ENCODE results near the gene PSAP. TPM values are rescaled to one million over a fixed set of nuclear protein-coding genes. Genes with fewer than 3 reads are reported as not detected.
"Not testable (repeated sequence)": the region's sequence is repeated elsewhere in the genome, so short reads cannot be mapped to it uniquely, and the experiment has no call there.

Gene PSAP
- total RNA-seq, 1 experiment from 2014 or later: 530 TPM

DNA sequence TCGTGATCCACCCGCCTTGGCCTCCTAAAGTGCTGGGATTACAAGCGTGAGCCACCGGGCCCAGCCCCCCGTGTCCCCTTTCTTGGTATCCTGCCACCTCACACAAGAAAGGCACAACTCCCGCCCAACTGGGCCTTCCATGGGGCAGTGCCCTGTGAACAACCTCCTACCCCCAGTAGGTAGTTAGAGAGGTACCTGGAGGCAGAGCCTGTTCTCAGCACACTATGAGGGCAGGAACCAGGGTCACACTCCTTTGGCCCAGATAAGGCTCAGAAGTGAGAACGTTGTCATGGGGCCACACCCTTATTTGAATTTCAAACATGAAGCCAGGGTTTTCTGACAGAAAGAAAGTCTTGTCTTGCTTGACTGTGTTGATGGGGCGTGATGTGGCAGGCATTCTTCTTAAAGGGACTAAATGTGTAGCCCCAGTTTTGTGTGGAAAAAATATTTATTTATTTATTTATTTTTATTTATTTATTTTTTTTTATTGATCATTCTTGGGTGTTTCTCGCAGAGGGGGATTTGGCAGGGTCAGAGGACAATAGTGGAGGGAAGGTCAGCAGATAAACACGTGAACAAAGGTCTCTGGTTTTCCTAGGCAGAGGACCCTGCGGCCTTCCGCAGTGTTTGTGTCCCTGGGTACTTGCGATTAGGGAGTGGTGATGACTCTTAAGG lies 23.8 kb upstream of the PSAP start:
- not testable (repeated sequence) for DNase-seq (ENCODE audit: low read depth)

DNA sequence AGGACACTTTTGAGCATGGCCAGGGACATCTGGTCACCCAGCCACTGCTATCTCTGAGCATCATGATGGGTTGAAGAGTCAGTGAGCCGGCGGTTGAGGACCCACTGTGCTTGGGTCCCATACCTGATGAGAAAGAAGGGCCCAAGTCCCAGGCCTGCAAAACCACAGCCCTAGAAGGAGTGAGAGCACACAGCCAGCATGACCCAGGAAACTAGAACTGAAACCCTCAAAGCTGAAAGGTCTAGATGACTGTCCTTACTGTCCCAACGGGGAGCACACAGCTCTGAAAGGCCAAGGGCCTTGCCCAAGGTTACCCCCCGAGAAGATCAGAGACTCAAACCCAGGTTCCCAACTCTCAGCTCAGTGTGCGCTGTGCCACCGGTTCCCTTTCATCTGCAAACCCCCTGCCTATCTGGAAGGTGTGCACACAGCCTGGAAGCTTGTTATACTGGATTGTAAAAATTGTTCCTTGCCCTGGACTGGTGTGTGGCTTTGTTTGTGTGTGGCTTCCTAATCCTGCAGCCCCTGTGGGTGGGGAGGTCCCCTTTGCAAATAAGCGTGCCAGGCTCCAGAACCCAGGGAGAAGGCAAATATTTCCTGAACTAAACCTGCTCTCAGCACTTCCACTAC lies 22.6 kb upstream of the PSAP start:
- no peak for DNase-seq (ENCODE audit: low read depth)

DNA sequence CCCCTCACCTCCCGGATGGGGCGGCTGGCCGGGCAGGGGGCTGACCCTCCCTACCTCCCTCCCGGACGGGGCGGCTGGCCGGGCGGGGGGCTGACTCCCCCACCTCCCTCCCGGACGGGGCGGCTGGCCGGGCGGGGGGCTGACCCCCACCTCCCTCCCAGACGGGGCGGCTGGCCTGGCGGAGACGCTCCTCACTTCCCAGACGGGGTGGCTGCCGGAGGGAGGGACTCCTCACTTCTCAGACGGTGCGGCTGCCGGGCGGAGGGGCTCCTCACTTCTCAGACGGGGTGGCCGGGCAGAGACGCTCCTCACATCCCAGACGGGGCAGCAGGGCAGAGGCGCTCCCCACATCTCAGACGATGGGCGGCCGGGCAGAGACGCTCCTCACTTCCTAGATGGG lies 18.6 kb upstream of the PSAP start:
- DNase-seq (ENCODE audit: low read depth): not testable (repeated sequence)

DNA sequence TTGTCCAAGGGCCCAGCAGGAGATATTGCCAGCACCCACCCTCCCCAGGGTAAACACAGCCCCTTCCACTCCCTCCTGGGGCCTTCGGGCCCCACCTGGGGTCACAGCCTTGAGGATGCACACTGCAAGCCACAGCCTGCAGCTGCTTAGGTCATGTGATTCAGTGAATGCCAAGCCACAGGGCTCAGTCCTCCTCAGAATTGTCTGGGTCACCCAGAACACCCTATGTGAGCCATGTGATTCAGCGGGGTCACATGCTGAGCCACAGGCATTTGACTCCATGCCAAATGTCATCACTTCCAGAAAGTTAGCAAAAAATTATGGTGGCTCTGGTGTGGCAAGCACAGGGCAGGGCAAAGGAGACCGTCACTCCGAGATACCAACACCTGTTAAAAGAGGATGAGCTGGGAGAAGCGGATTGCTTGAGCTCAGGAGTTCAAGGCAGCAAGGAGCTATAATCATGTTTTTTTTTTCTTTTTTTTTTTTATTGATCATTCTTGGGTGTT lies 17.2 kb upstream of the PSAP start:
- DNase-seq (ENCODE audit: low read depth): peak; percentile 91

DNA sequence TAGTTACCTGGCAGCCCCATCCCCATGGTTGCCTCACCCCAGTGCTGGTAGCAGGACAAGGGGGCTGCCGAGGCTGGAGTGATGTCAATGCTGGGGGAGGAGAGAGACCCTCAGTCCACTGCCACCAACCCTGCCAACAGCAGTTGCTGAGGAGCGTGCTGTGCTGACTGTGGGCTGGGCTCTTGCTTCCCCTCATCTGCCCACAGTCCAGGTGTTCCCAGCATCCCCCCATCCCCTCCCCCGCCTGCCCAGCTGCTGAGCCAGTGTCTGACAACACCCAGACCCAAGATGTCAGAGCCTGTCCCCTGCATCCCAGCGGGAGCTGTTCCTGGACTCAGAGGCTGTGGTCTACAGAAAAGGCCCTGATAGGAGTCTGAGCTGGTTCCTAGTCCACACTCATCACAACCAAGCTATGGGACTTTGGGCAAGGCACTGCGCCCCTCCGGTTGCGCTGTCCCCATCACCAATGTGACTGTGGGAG lies 14.6 kb upstream of the PSAP start:
- DNase-seq (ENCODE audit: low read depth): no peak

DNA sequence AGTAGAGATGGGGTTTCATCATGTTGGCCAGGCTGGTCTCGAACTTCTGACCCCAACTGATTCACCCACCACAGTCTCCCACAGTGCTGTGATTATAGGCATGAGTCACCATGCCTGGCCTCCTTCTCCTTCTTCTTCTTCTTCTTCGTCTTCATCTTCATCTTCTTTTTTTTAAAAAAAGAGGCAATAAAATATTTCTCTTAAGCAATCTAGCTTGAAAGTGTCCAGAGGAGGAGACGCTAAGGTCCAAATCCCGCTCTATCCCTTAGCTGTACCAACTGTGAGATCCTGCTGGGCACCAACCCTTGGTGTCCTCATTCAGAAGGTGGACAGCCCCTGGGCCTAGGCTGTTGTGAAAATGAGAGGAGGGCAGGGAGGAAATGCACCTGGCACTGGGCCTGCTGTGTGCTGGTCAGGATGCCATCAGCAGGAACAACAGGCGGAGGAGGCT lies 13.9 kb upstream of the PSAP start:
- DNase-seq (ENCODE audit: low read depth): peak; percentile 82

DNA sequence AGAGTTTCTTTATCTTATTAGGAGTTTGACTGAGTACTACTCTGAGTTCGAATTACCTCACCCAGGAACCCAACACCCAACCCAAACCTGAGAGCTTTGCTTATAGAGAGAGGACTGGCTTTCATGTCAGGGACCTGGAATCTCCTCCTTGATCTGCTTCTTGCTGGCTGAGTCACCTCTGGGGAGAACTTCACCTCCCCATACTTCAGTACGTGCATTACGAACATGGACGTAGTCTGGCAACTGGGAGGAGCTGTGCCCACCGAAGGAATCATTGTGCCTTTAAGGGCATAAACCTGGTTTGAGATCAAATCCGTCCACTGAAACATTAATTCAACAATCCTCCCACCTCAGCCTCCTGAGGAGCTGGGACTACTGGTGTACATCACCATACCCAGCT lies 12.2 kb upstream of the PSAP start:
- DNase-seq (ENCODE audit: low read depth): peak; percentile 61

DNA sequence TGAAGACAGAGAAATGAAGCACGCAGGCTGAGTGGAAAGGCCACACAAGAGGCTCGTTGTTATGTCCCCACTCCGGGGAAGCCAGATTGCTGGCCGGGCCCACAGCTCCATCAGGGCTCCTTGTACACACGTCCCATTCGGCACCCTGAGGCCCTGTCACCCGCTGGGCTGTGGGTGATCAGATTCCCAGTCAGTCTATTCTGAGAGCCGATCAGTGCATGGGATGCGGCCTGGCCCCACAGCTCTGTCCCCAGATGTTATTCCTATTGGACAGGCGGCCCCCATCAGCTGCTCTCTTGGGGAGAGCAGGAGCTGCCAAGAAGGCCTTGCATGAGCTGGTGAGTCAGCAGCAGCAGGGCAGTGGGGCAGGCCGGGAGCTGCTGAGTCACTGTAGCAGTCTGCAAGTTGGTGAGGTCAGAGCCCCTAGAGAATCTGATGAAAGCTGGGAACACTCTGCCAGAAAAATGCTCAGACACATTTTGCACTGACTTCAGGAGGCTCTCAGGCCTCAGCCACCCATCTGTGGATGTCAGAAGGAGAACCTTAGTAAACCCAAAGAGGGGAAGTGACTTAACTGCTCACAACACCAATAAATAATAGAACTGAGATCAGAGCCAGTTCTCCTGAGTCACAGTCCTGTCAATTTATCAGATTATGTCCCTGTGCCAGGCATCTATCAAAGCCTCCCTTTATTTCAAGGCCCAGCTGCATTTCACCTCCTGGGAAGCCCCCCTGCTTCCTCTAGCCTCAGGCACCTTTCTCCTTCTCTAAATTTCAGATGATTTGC lies 9.4 kb upstream of the PSAP start:
- peak; percentile 99 for DNase-seq (ENCODE audit: low read depth)

DNA sequence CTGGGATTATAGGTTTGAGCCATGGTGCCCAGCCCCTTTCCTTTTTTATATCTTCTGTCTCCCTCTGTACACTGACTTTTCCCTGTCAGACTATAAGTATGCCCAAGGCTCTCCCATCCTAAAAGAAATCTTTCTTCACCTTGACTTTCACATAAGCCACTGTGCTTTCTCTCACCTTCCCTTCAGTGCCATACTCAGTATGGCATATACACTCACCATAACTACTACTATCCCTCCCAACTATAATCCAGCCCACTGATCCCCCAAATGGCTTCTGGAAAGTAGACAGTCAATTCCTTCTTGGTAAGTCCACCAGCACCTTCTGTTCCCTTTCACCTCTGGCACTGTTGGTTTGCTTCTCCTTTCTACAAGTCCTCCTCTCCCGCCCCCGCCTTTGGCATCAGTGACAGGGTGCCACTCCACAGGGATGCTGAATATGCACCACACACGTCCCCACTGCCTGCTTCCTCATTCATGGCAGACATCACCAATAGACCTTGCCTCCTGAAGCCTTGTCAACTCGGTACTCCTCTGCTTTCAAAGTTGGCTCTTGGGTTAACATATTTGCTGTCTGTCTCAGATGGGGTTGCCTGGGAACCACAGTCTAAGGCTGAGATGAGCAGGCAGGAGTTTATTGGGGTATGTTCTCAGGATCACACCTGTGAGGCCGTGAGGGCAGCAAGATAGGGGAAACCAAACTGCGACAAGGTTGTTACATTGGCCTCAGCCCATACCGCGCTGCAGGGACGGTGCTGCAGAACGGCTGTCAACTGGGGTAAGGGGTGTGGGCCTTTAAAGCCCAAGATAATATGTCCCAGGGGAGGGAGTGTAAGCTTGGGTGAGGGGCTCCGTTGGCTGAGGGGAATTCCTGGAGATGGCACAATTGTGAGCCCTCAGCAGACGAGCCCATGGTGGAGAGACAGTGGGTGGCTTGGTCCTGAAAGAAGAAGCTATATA lies 7.2 kb upstream of the PSAP start:
- DNase-seq (ENCODE audit: low read depth): no peak

DNA sequence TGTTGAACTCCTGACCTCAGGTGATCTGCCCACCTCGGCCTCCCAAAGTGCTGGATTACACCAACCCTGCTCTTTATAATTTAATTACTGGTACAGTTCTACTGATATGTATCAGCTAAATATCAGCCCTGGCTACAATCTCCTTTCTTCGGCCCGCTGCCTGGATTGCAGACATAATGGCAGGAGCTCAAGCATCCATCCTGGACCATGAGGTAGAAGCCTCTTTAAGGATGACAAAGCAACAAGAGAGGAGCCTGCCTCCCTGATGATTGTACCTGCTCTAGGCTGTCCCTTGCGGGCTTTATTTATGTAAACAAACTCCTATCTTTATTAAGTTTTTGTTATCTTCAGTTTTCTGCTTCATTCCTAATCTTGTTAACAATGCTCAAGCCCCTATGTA lies 5.6 kb upstream of the PSAP start:
- no peak for DNase-seq (ENCODE audit: low read depth)

DNA sequence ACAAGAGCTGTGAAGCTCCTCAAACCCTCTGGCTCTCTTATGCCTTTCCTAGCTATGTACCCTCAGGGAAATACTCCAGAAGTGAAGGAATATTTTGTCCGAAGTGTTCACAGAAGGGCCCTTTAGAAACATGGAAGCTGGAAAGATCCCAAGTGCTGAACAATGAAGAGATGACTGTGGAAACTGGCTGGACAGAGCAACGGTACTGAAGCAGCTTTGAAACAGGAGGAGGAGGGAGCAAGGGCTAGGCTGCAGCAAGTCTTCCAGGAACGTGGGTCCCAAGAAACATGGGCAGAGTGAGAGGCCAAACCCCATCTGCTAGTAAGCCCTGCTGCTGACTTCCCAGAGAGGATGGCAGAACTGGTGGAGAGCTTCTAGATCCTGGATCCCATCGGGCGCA lies 3.0 kb upstream of the PSAP start:
- DNase-seq (ENCODE audit: low read depth): peak; percentile 49

DNA sequence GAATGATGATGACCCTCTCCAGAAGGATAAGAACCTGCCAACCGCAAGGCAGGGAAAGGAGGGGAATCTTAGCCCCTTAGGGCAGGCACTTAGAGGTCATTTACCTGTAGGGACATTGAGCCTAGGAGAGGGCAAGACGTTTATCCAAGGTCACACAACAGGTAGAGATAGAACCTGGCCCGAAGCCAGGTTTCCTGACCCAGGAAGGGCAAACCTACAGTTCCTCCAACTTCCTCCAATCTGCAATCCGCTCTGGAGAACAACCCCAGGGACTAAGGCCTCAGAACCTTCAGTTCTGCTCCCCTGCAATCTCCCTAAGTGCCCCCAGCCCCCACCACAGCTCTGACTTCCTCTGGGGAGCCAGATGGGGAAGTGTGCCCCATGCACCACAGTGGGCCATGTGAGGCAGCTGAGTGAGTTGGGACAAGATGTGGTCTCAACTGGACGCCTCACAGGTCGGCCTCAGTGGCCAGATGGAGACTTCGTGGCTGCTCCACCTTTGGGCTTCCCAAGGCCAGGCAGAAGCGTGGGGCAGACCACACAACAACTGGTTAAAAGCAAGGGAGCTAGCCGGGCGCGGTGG lies 1.4 kb upstream of the PSAP start:
- no peak for DNase-seq (ENCODE audit: low read depth)

DNA sequence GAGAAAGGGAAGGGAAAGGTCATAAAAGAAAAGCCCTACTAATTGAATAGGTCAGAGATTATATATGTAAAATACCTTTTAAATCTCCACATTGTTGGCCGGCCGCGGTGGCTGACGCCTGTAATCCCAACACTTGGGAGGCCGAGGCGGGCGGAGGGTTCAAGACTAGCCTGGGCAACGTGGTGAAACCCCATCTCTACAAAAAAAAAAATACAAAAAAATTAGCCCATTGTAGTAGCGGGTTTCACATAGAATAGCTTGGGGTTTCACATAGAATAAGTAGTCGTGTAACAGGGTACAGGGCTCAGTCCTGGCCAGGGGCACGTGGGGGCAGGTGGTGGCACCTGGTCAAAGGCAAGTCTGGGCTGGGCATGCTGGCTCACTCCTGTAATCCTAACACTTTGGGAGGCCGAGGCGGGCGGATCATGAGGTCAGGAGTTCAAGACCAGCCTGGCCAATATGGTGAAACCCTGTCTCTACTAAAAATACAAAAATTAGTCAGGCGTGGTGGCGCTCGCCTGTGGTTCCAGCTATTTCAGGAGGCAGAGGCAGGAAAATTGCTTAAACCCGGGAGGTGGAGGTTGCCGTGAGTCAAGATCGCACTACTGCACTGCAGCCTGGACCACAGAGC lies 529 bp upstream of the PSAP start:
- DNase-seq (ENCODE audit: low read depth): not testable (repeated sequence)

DNA sequence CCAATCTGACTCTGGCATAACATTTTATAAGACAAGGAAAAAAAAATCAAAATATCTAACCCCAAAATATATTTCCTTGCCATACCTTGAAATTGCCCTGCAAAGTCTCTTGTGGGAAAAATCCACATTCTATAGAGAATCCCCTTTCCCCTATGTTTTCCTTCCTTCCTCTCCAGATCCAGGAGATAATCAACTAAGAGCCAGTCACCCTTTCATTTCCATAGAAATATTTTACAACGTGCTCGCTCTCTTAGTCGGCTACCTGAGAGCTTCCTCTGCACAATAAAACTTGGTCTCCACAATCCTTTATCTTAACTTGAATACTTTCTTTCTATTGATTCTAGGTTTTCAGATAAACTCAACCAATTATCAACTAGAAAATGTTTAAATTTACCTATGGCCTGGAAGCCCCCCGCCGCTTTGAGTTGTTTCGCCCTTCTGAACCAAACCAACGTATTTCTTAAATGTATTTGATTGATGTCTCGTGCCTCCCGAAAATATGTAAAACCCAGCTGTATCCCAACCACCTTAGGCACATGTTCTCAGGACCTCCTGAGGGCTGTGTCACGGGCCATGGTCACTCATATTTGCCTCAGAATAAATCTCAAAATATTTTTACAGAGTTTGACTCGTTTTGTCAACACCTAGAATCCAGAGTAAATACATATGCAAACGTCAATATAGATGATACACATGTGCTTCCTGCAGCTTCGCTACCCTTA lies 869 bp downstream of the PSAP start:
- DNase-seq (ENCODE audit: low read depth): no peak

DNA sequence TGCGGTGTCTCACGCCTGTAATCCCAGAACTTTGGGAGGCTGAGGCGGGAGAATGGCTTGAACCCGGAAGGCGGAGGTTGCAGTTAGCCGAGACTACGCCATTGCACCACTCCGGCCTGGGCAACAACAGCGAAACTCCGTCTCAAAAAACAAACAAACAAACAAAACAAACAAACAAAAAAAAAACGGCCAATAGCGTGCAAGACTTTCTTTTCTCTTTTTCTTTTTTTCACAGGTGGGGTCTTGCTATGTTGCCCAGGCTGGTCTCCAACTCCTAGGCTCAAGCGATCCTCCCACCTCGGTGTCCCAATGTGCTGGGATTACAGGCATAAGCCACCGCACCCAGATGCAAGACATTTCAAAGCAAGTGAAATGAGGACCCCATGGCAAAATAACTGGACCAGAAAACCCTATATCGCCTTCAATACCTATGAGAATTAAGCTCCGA lies 1.6 kb downstream of the PSAP start:
- DNase-seq (ENCODE audit: low read depth): no peak

DNA sequence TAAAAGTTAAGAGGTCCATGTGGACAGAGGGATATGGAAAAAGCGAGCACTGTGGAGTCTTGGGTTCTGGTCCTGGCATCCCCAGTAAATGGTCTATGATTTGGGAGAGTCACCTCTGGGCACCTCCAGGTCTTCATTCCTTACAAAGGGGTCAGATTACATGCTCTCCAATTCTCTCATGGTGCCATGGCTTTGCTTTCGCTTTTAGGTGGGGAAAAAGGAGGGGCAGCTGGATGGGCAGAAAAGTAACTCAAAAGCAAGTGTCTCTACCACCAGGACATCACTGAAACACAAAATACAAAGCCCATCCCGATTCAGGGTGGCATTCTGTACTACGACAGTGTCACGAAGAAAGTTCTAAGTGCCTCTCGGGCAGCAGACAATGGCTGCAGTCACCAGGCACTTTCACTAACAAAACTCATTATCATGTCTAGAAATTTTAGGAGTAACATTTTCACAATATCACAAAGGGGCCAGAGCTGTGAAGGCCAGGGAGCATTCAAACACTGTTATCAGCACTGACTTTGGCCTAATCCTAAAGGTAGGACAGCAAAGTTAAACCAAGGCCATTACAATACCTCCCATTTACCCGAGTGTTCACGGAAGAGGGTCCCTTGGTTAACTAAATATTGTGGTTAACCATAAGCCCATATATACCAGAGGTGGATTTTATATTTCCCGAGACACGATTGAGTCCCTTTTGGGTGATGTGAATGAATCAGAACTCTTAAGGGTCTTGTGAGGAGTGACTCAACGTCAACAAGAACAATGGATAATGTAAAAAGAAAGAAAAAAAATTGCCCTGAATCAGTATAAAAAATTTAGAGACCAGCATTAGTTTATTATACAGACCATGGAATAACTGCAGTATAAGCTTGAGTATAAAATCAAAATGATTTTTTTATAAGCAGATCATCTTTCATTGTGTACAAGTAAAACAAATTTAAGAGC lies 2.5 kb downstream of the PSAP start:
- DNase-seq (ENCODE audit: low read depth): peak; percentile 52

DNA sequence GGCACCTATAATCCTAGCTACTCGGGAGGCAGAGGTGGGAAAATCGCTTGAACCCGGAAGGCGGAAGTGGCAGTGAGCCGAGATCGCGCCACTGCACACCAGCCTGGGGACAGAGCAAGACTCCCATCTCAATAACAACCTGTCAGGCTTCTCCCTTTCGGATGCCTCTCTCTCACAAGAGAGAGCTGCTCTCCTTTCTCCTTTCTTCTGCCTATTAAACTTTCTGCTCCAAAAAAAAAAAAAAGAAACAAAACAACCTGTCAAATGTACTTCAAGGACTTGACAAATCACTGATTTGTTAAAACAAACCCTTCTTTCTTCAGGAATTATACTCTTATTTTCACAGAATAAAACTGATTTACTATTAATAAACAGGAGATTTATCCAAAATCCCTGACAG lies 3.6 kb downstream of the PSAP start:
- DNase-seq (ENCODE audit: low read depth): no peak

DNA sequence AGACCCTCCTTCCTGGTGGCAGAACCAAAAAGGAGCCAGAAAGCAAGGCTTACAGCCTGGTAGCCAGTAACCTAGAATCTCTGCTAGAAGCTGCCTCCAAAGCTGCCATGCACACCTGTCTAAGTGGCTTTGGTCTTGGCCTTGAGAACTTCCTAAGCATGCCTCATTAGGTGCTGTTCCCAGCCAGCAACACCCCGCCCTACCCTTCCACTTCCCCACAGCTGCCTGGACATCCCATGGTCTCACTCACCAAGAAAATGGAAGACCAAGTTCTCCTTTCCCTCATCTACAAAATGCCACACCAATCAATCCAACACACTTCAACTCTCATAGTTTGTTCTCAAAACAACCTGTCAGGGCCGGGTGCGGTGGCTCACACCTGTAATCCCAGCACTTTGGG lies 4.2 kb downstream of the PSAP start:
- no peak for DNase-seq (ENCODE audit: low read depth)
